Mucosa of stomach (tissue), 1 donor: ENCODE results near the gene SLC4A5.

Experiments
- H3K27me3 ChIP-seq: one replicate; pipeline ENCODE4 v1.7.0; 2013; ENCODE audit warnings: mild to moderate bottlenecking, low read length; ENCODE audit not compliant: control insufficient read depth, insufficient read depth
- H3K36me3 ChIP-seq: one replicate; pipeline ENCODE4 v1.7.0; 2013; ENCODE audit warnings: low read length; ENCODE audit not compliant: control insufficient read depth, insufficient read depth
- H3K4me1 ChIP-seq: one replicate; pipeline ENCODE4 v1.7.0; 2013; ENCODE audit warnings: mild to moderate bottlenecking, low read length; ENCODE audit not compliant: control insufficient read depth, insufficient read depth
- H3K4me3 ChIP-seq: one replicate; pipeline ENCODE4 v1.7.0; 2013; ENCODE audit warnings: low read length
- H3K9ac ChIP-seq: one replicate; pipeline ENCODE4 v1.7.0; 2013; ENCODE audit warnings: mild to moderate bottlenecking, low read length, moderate library complexity
- H3K9me3 ChIP-seq: one replicate; pipeline ENCODE4 v1.7.0; 2013; ENCODE audit warnings: mild to moderate bottlenecking, low read length, moderate library complexity; ENCODE audit not compliant: control insufficient read depth
- donor health status: Pancreatic carcinoma.

The SLC4A5 gene

DNA sequence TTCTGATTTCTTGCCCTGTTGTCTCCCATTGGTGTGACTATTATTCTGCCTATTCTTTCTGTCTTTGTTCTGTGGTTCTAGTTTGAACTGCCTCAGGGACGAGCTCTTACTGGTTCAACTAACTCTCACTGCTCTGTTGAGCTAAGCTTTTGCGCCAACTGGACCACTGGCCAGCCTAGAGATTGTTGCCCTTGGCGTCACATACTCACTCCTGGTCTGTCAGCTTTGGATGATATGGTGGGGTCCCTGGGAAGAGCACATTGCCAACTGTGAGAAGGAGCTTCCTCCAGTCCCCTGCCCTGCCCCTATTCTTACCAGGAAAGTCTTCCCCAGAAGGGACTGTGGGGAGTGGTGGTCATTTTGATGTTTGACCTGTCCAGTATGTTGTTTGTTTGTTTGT is 138.8 kb downstream of the SLC4A5 start:
- H3K4me1 ChIP-seq, result peaks cover 23% of the 10 kb centered on the region

DNA sequence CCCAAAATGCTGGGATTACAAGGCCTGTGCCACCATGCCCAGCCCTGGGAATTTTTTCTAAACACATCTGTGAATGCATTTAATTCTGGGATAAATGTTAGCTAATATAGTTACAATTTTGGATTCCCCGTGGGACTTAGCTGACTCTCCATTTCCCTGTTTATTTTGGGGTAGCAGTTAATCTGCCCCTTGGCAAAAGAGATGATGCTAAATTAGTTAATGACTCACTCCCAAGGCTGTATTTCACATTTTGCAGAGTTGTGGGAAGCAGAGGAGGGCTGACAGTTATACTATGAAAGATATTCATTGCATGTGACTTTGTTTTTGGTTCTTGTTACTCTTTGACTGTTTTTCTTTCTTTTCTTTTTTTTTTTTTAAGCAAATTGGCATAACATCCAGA is 141.6 kb downstream of the SLC4A5 start:
- Histone ChIP-seq H3K4me3 (no peak overlapping the region), H3K9me3 (no peaks in the 10 kb centered on the region), H3K4me1 (peaks cover 19% of the 10 kb centered on the region), H3K9ac (no peak overlapping the region), H3K27me3 (no peaks in the 10 kb centered on the region), H3K36me3 (no peaks in the 10 kb centered on the region)

More for the DNA sequence above, 138.8 kb downstream of the SLC4A5 start:
- no peaks in the 10 kb centered on the region for H3K9me3 ChIP-seq
- H3K27me3 ChIP-seq, result no peaks in the 10 kb centered on the region
- no peak overlapping the region for H3K4me3 ChIP-seq
- H3K36me3 ChIP-seq, result peaks cover 9% of the 10 kb centered on the region
- no peak overlapping the region for H3K9ac ChIP-seq

DNA sequence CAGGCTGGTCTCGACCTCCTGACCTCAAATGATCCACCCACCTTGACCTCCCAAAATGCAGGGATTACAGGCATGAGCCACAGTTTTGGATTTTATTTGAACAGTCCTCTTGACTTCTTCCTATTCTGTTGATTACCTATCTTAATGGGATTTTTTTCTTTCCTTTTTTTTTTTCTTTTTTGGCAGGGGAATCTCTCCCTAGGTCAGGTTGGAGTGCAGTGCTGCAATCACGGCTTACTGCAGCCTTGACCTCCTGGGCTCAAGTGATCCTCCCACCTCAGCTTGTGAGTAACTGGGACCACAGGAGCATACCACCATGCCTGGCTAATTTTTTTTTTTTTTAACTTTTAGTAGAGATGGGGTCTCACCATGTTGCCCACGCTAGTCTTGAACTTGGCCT is 142.0 kb downstream of the SLC4A5 start:
- peaks cover 15% of the 10 kb centered on the region for H3K4me1 ChIP-seq
- no peak overlapping the region for H3K4me3 ChIP-seq
- H3K9me3 ChIP-seq, result no peaks in the 10 kb centered on the region

GRCh38 chr2:74199871-74200305 is 143.3 kb downstream of the SLC4A5 start:
- Histone ChIP-seq H3K4me3 (peak overlapping the region; percentile 93), H3K4me1 (peaks cover 5% of the 10 kb centered on the region), H3K36me3 (no peaks in the 10 kb centered on the region), H3K27me3 (no peaks in the 10 kb centered on the region), H3K9ac (peak overlapping the region; percentile 89), H3K9me3 (no peaks in the 10 kb centered on the region)

More for the DNA sequence above, 142.0 kb downstream of the SLC4A5 start:
- no peaks in the 10 kb centered on the region for H3K36me3 ChIP-seq
- H3K27me3 ChIP-seq, result no peaks in the 10 kb centered on the region
- H3K9ac ChIP-seq, result no peak overlapping the region

GRCh38 chr2:74199275-74199701 is 143.9 kb downstream of the SLC4A5 start:
- Histone ChIP-seq H3K4me1 (peaks cover 5% of the 10 kb centered on the region), H3K9ac (peak overlapping the region; percentile 89)

DNA sequence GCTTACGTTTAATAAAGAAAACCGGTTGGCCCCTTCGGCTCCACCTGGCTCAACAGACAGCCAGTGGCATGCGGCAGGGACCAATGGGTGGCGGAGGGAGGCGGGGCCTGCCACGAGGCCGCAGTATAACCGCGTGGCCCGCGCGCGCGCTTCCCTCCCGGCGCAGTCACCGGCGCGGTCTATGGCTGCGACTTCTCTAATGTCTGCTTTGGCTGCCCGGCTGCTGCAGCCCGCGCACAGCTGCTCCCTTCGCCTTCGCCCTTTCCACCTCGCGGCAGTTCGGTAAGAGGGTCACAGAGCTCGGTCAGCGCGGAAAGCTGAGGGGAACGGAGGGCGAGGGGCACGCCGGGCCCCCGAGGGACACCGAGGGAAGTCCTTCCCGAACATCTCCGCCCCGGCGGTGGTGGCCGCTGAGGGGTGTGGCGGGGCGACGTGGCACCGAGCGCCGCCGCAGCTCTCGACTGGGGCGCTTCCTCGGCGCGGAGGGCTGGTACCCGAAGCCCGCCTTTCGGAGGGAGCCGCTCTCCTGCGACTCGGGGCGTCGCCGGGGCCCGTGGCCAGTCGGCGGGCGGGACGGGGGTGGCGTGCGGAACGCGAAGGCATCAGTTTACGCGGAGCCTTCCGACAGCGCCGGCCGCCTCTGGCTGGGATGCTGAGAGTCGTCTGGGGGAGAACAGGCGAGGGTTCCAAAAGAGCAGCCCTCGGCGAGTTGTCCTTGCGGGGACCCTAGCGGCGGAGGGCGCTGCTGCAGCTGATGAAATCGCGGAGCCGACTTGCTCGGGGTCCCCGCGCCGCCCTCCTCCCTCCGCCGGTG is 144.5 kb downstream of the SLC4A5 start, which contains the start of gene MTHFD2:
TSS of gene MTHFD2 (plus strand) at position 155 of the 814 bp plus-strand sequence. CDS start at position 182, 27 bp downstream.
- Histone ChIP-seq H3K9ac (peak within 1 kb of the TSS; percentile 89), H3K4me1 (peaks cover 5% of the 10 kb centered on the region), H3K4me3 (peak within 1 kb of the TSS; percentile 93), H3K9me3 (no peaks in the 10 kb centered on the region), H3K36me3 (no peaks in the 10 kb centered on the region), H3K27me3 (no peaks in the 10 kb centered on the region)

More at GRCh38 chr2:74199275-74199701, 143.9 kb downstream of the SLC4A5 start:
- Histone ChIP-seq H3K9me3 (no peaks in the 10 kb centered on the region), H3K36me3 (no peaks in the 10 kb centered on the region), H3K27me3 (no peaks in the 10 kb centered on the region), H3K4me3 (peak overlapping the region; percentile 93)

DNA sequence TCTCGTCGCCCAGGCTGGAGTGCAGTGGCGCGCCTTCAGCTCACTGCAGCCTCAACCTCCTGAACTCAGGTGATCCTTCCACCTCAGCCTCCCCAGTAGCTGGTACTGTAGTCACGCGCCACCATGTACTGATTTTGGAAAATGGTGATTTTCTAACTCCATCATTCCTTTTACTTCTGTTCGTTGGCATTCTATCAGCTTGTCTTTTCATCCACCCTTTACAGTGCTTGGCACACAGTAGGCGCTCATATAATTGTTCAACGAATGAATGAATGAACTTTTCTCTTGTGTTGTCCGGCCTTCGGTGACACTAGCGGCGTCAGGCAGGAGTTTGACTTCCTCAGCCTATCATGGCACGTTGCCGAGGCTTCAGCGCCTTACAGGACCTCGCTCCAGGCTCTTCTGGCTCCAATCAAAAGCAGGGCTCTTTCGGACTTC is 145.2 kb downstream of the SLC4A5 start:
- H3K9ac ChIP-seq, result peak overlapping the region; percentile 89

GRCh38 chr2:74197049-74197448 is 146.2 kb downstream of the SLC4A5 start:
- Histone ChIP-seq H3K36me3 (no peaks in the 10 kb centered on the region), H3K9ac (no peak overlapping the region), H3K9me3 (no peaks in the 10 kb centered on the region), H3K4me1 (peaks cover 5% of the 10 kb centered on the region), H3K4me3 (no peak overlapping the region), H3K27me3 (no peaks in the 10 kb centered on the region)

More for the DNA sequence above, 145.2 kb downstream of the SLC4A5 start:
- Histone ChIP-seq H3K36me3 (no peaks in the 10 kb centered on the region), H3K9me3 (no peaks in the 10 kb centered on the region), H3K4me3 (peak overlapping the region; percentile 93), H3K4me1 (peaks cover 5% of the 10 kb centered on the region), H3K27me3 (no peaks in the 10 kb centered on the region)

DNA sequence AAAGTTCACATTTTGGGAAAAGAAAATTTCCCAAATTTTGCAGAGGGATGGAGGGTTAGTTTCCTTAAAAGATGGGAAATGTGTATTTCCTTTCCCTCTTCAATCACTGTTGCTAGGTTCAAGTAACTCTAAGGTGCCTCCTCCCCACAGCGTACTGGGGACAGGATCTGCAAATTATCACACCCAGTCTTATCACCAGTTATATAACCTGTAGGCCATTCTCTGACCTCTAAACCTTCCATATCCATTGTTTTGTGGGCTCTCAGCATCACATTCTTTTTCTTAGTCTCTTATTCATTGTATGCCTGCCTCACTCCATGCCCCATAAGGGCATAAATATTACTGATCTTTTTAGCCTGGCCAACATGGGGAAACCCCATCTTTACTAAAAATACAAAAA is 148.4 kb downstream of the SLC4A5 start:
- Histone ChIP-seq H3K9me3 (no peaks in the 10 kb centered on the region), H3K9ac (no peak overlapping the region), H3K36me3 (no peaks in the 10 kb centered on the region), H3K4me1 (peaks cover 3% of the 10 kb centered on the region), H3K27me3 (no peaks in the 10 kb centered on the region), H3K4me3 (no peak overlapping the region)

DNA sequence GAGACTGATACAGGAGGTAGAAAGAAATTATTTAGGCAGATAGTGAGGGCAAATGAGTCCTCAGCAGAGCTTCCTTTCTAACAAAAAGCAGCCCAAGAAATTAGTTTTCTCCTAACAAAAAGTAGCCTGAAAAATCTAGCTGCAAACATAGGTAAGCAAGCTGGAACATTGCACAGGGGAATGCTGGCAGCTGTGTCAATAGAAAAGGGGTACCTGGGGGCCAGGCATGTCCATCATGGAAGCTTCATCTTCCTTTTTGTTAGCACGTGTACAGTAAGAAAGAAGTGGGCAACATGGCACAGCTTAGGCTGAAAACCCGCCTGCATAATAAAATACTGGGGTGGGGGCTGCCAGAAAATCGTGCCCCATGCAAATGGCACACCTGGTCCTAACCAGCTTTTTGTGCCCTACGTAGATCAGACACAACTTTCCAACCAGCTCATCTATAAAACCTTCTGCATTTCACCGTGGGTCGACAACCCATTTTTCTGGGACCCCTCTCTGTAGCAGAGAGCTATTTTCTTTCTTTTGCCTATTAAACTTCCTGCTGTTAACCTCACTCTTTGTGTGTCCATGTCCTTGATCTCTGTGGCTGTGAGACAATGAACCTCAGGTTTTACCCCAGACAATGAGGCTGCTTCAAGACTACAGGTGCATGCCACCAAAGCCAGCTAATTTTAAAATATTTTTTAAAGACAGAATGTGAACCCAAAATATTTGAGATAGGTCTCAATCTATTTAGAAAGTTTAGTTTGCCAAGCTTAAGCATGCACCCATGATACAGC is 151.4 kb downstream of the SLC4A5 start:
- Histone ChIP-seq H3K4me3 (no peak overlapping the region), H3K9me3 (no peaks in the 10 kb centered on the region)

DNA sequence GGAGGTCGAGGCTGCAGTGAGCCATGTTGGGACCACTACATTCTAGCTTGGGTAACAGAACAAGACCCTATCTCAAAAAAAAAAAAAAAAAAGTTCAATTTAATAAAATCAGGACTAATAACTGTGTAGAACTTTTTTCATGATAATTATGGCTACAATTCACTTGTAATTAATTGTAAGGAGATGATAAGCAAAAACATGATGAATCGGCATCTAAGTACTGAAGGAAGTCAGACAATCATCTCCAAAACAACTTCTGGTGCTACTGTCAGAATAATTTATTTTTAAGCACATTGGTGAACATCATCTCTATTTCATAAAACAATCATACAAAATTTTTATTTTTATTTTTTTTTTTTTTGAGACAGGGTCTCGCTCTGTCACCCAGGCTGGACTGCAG is 154.5 kb downstream of the SLC4A5 start:
- Histone ChIP-seq H3K36me3 (no peaks in the 10 kb centered on the region), H3K9ac (no peak overlapping the region), H3K9me3 (no peaks in the 10 kb centered on the region), H3K27me3 (no peaks in the 10 kb centered on the region), H3K4me3 (no peak overlapping the region), H3K4me1 (no peaks in the 10 kb centered on the region)

More for the DNA sequence above, 151.4 kb downstream of the SLC4A5 start:
- Histone ChIP-seq H3K4me1 (no peaks in the 10 kb centered on the region), H3K27me3 (no peaks in the 10 kb centered on the region), H3K36me3 (no peaks in the 10 kb centered on the region), H3K9ac (no peak overlapping the region)
